HepG2 (cell line): ENCODE measurements around the gene DOHH. TPM values are rescaled to one million over a fixed set of nuclear protein-coding genes. Genes with fewer than 3 reads are reported as not detected.
A peak's percentile ranks its signal among the peaks of the same experiment; 100 is the strongest.

Source experiments
- PHF20 ChIP-seq: sonication (generic); formaldehyde crosslinking; IDR thresholded peaks from 2 replicates; pipeline ENCODE4 v1.5.0; 2020; ENCODE audit warnings: mild to moderate bottlenecking, missing genetic modification reagents
- PRDM15 ChIP-seq: sonication (generic); formaldehyde crosslinking; IDR thresholded peaks from 2 replicates; pipeline ENCODE4 v1.4.0; 2020; ENCODE audit warnings: missing genetic modification reagents
- TFDP2 ChIP-seq: sonication (generic); formaldehyde crosslinking; IDR thresholded peaks from 2 replicates; pipeline ENCODE4 v1.4.0; 2020; ENCODE audit warnings: missing genetic modification reagents
- THAP8 ChIP-seq: sonication (generic); formaldehyde crosslinking; IDR thresholded peaks from 2 replicates; pipeline ENCODE4 v1.5.1; 2020; ENCODE audit warnings: missing genetic modification reagents, mild to moderate bottlenecking, borderline replicate concordance
- ZBTB34 ChIP-seq: sonication (generic); formaldehyde crosslinking; IDR thresholded peaks from 2 replicates; pipeline ENCODE4 v1.8.0; 2022; ENCODE audit warnings: mild to moderate bottlenecking, missing genetic modification reagents
- ZBTB40 ChIP-seq, 2 experiments: fragments of 450-650 bp in 1 of 2; sonication (generic) in 1 of 2; formaldehyde crosslinking in 1 of 2; IDR thresholded peaks; 2 replicates each; pipeline versions ENCODE4 v1.6.1 to v1.8.0; 2016 to 2022; ENCODE audit warnings: antibody characterized with exemption in 1 of 2, mild to moderate bottlenecking in 1 of 2, missing genetic modification reagents in 1 of 2
- ZFAT ChIP-seq: sonication (generic); formaldehyde crosslinking; conservative IDR thresholded peaks from 2 replicates; pipeline ENCODE4 v1.8.1; 2023; ENCODE audit warnings: missing genetic modification reagents, inconsistent platforms
- ZFX ChIP-seq: sonication (generic); formaldehyde crosslinking; IDR thresholded peaks from 2 replicates; pipeline ENCODE4 v1.4.0; 2020; ENCODE audit warnings: mild to moderate bottlenecking, low read depth, missing genetic modification reagents, moderate library complexity
- ZNF546 ChIP-seq: sonication (generic); formaldehyde crosslinking; conservative IDR thresholded peaks from 2 replicates; pipeline ENCODE4 v1.8.1; 2023; ENCODE audit warnings: mild to moderate bottlenecking, missing genetic modification reagents
- ZNF678 ChIP-seq: sonication (generic); formaldehyde crosslinking; IDR thresholded peaks from 2 replicates; pipeline ENCODE4 v1.4.0; 2020; ENCODE audit warnings: mild to moderate bottlenecking, missing genetic modification reagents
- ZNF772 ChIP-seq: sonication (generic); formaldehyde crosslinking; IDR thresholded peaks from 2 replicates; pipeline ENCODE4 v1.5.0; 2020; ENCODE audit warnings: mild to moderate bottlenecking, missing genetic modification reagents
- polyA plus RNA-seq, 8 experiments: library from polyadenylated mRNA; depleted of rRNA in 3 of 8; stranded (reverse) in 7 of 8; unstranded in 1 of 8; fragments of >200 nt; fragmentation: Illumina TruSeq in 4 of 8; extraction: Trizol in 4 of 8; gene quantifications; 2 replicates each; pipeline versions ENCODE4 v1.2.1 to v1.2.3, GENCODE V29; 2011 to 2016; ENCODE audit warnings: low read depth in 4 of 8, missing spikeins in 1 of 8, mixed read lengths in 1 of 8; ENCODE audit not compliant: insufficient read depth in 1 of 8
- total RNA-seq, 5 experiments: library from RNA; depleted of rRNA; stranded (reverse); fragments of >200 nt; fragmentation: Illumina TruSeq; extraction: Trizol; gene quantifications; 2 replicates each; pipeline ENCODE4 v1.2.3, GENCODE V29; 2016; ENCODE audit warnings: low read depth in 1 of 5

DOHH gene
- total and polyA plus RNA-seq, 2 of the 13 experiments (the other 11 are each of a cell fraction or from before 2014, with no cell fraction given), result 3.5 to 13.7 TPM

- TF ChIP-seq PRDM15 (CRISPR knock-in tag) (no peak), ZFAT (CRISPR knock-in tag) (no peak), PHF20 (CRISPR knock-in tag) (peak; percentile 52; the same call in 1 of the 2 replicates), ZFX (CRISPR knock-in tag) (peak; percentile 71), THAP8 (CRISPR knock-in tag) (peak; percentile 49; the same call in 1 of the 2 replicates), ZBTB40 (IDR thresholded peaks at IDR 0.05) (no peak), ZBTB40 (CRISPR knock-in tag; IDR thresholded peaks at IDR 0.05) (0 out of 2 replicates have a peak, but pooled peaks have one; percentile 32), TFDP2 (CRISPR knock-in tag) (0 out of 2 replicates have a peak, but pooled peaks have one; percentile 37), ZBTB34 (no peak), ZNF772 (peak; percentile 44; the same call in 1 of the 2 replicates), ZNF546 (CRISPR knock-in tag) (0 out of 2 replicates have a peak, but pooled peaks have one; percentile 71), ZNF678 (CRISPR knock-in tag) (no peak; the same call in 1 of the 2 replicates)
Observed at GRCh38 chr19:3480383-3481091, 19.9 kb downstream of the DOHH start, which contains the start of gene SMIM24 (continued).
